ENCODE measurements around the gene TEAD4. TPM values are rescaled to one million over a fixed set of nuclear protein-coding genes. Genes with fewer than 3 reads are reported as not detected.

The TEAD4 gene
- total RNA-seq, 1 experiment from 2014 or later = 127 TPM

DNA sequence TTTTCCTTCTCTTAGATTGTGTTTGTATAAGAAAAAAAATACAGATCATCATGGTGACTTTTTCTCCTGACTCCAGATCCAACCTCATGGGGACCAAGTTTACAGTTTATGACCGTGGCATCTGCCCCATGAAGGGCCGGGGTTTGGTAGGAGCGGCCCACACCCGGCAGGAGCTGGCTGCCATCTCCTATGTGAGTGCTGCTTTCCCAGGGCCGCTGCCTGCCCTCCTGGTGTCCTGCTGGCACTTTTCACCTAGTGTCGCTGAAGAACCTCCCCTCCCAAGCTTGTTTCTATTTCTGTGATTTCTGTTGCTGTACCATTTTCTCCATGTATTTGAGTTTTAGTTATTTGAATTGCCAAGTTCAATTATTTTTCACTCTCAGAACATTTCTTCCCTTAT lies 24.8 kb upstream of the TEAD4 start:
- no peak overlapping the region for H2BK5ac ChIP-seq (ENCODE audit: insufficient read length, low read length)
- H3K27me3 ChIP-seq (ENCODE audit: insufficient read depth, low read length) = no peaks in the 10 kb centered on the region
- no peaks in the 10 kb centered on the region for H3K23me2 ChIP-seq (ENCODE audit: insufficient read length, low read depth, low read length, poor library complexity, severe bottlenecking)
- H3K18ac ChIP-seq (ENCODE audit: insufficient read length, low read depth, low read length) = no peak overlapping the region
- Mint-ChIP-seq H3K4me1 (no peaks in the 10 kb centered on the region), H3K27me3 (ENCODE audit: low read depth) (no peaks in the 10 kb centered on the region), H3K27ac (no peak overlapping the region), H3K4me3 (no peak overlapping the region), H3K9me3 (no peaks in the 10 kb centered on the region), H3K36me3 (ENCODE audit: insufficient read depth in 1 of 3, low read depth in 3 of 3) (peaks cover 3 to 54% (median 52%) of the 10 kb centered on the region in 3 experiments)
- TF ChIP-seq, protein P1, sequence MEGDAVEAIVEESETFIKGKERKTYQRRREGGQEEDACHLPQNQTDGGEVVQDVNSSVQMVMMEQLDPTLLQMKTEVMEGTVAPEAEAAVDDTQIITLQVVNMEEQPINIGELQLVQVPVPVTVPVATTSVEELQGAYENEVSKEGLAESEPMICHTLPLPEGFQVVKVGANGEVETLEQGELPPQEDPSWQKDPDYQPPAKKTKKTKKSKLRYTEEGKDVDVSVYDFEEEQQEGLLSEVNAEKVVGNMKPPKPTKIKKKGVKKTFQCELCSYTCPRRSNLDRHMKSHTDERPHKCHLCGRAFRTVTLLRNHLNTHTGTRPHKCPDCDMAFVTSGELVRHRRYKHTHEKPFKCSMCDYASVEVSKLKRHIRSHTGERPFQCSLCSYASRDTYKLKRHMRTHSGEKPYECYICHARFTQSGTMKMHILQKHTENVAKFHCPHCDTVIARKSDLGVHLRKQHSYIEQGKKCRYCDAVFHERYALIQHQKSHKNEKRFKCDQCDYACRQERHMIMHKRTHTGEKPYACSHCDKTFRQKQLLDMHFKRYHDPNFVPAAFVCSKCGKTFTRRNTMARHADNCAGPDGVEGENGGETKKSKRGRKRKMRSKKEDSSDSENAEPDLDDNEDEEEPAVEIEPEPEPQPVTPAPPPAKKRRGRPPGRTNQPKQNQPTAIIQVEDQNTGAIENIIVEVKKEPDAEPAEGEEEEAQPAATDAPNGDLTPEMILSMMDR (conservative IDR thresholded peaks at IDR 0.05) = no peak
- H3K14ac ChIP-seq (ENCODE audit: insufficient read depth, low read length) = no peak overlapping the region
- no peak overlapping the region for H3T11ph ChIP-seq (ENCODE audit: low read length)
- H3K4me2 ChIP-seq (ENCODE audit: insufficient read depth, insufficient read length, low read length) = no peak overlapping the region
- H4K91ac ChIP-seq (ENCODE audit: insufficient read length, low read depth, low read length) = no peak overlapping the region
- H2BK15ac ChIP-seq (ENCODE audit: low read depth, low read length) = no peak overlapping the region
- no peaks in the 10 kb centered on the region for H3K4me1 ChIP-seq (ENCODE audit: insufficient read depth, low read length)
- no peak overlapping the region for H2AK5ac ChIP-seq (ENCODE audit: insufficient read length, low read length)
- no peak overlapping the region for H2BK20ac ChIP-seq (ENCODE audit: low read depth, low read length, poor library complexity, severe bottlenecking)
- no peak overlapping the region for H3K9ac ChIP-seq (ENCODE audit: extremely low read depth, insufficient read length, low read length)
- no peak overlapping the region for H4K5ac ChIP-seq (ENCODE audit: insufficient read length, low read depth, low read length)
- H4K8ac ChIP-seq (replicated peaks; ENCODE audit: insufficient read length, low read depth, low read length) = no peak overlapping the region
- no peaks in the 10 kb centered on the region for H3K79me2 ChIP-seq (ENCODE audit: insufficient read depth, low read length)
- H4K20me1 ChIP-seq (ENCODE audit: control insufficient read depth, insufficient read depth, insufficient read length) = no peaks in the 10 kb centered on the region
- H2BK120ac ChIP-seq (ENCODE audit: low read depth, low read length, poor library complexity, severe bottlenecking) = no peak overlapping the region
- no peak overlapping the region for H3K4ac ChIP-seq (ENCODE audit: low read depth, low read length)
- H2BK12ac ChIP-seq (ENCODE audit: insufficient read length, low read depth, low read length) = no peak overlapping the region
- no peaks in the 10 kb centered on the region for H3K9me3 ChIP-seq (ENCODE audit: control insufficient read depth, low read depth, low read length)
- WGBS (ENCODE audit: extremely low coverage, insufficient read length, low lambda C conversion rate) = no CpG with 5 or more reads among the region's 6 CpGs
- no peaks in the 10 kb centered on the region for H3K79me1 ChIP-seq (ENCODE audit: insufficient read depth, low read depth, low read length, poor library complexity, severe bottlenecking)
- H3K56ac ChIP-seq (ENCODE audit: insufficient read length, low read depth, low read length) = no peak overlapping the region
- DNase-seq = no peak
- H3K27ac ChIP-seq (ENCODE audit: insufficient read length, low read depth, low read length) = no peak overlapping the region
- H3K23ac ChIP-seq (ENCODE audit: insufficient read length, low read depth, low read length) = no peak overlapping the region
- H2AFZ ChIP-seq (ENCODE audit: low read length) = no peak overlapping the region
